IPS-NIHi7 (cell line): ENCODE results near the gene ANAPC10.
"Not testable (repeated sequence)": the region's sequence is repeated elsewhere in the genome, so short reads cannot be mapped to it uniquely, and the experiment has no call there.

Experiments used
- DNase-seq: peaks from one replicate; pipeline ENCODE4 v3.0.0; 2012; ENCODE audit warnings: mixed read lengths; ENCODE audit errors: extremely low spot score

Gene ANAPC10

GRCh38 chr4:145003675-145004074 lies 94.3 kb downstream of the ANAPC10 start:
- DNase-seq: no peak

- no peak for DNase-seq
Observed at GRCh38 chr4:145001635-145002034, 96.4 kb downstream of the ANAPC10 start.

- DNase-seq: not testable (repeated sequence)
Observed at GRCh38 chr4:145000656-145001055, 97.3 kb downstream of the ANAPC10 start.

GRCh38 chr4:144989306-144989705 lies 108.7 kb downstream of the ANAPC10 start:
- no peak for DNase-seq

- DNase-seq: no peak
Observed at GRCh38 chr4:144985531-144985930, 112.5 kb downstream of the ANAPC10 start.

- DNase-seq: no peak
Observed at GRCh38 chr4:144985014-144985413, 113.0 kb downstream of the ANAPC10 start.

GRCh38 chr4:144984241-144984640 lies 113.8 kb downstream of the ANAPC10 start:
- no peak for DNase-seq

GRCh38 chr4:144975718-144976117 lies 122.3 kb downstream of the ANAPC10 start:
- DNase-seq: no peak

GRCh38 chr4:144970597-144970996 lies 127.4 kb downstream of the ANAPC10 start:
- no peak for DNase-seq

GRCh38 chr4:144969821-144970220 lies 128.2 kb downstream of the ANAPC10 start:
- DNase-seq: no peak

- DNase-seq: no peak
Observed at GRCh38 chr4:144968606-144969005, 129.4 kb downstream of the ANAPC10 start.

GRCh38 chr4:144967161-144967560 lies 130.8 kb downstream of the ANAPC10 start:
- DNase-seq: no peak

GRCh38 chr4:144962300-144962699 lies 135.7 kb downstream of the ANAPC10 start:
- no peak for DNase-seq

- DNase-seq: no peak
Observed at GRCh38 chr4:144955104-144955503, 142.9 kb downstream of the ANAPC10 start.

- DNase-seq: peak; percentile 25
Observed at GRCh38 chr4:144954230-144954629, 143.8 kb downstream of the ANAPC10 start.

- no peak for DNase-seq
Observed at GRCh38 chr4:144948421-144948820, 149.6 kb downstream of the ANAPC10 start.

- peak; percentile 50 for DNase-seq
Observed at GRCh38 chr4:144948009-144948408, 150.0 kb downstream of the ANAPC10 start.
